Mesenchymal stem cell (in vitro differentiated cells and primary cell): Measurements from ENCODE around the gene WHRN.

ENCODE experiments used
- DNase-seq: peaks from one replicate; pipeline ENCODE4 v3.0.0-alpha.2; 2013
- H2AFZ ChIP-seq: one replicate; pipeline ENCODE4 v1.6.1; 2013; ENCODE audit warnings: low read depth, mild to moderate bottlenecking, control low read depth, inconsistent platforms, low read length, moderate library complexity
- H2AK5ac ChIP-seq: 2 replicates; pipeline ENCODE4 v1.6.1; 2013; ENCODE audit warnings: low read length, moderate library complexity, mild to moderate bottlenecking, inconsistent platforms; ENCODE audit not compliant: severe bottlenecking
- H2BK120ac ChIP-seq: one replicate; pipeline ENCODE4 v1.6.1; 2013; ENCODE audit warnings: low read depth, mild to moderate bottlenecking, inconsistent platforms, low read length, moderate library complexity
- H2BK12ac ChIP-seq, 2 experiments: one replicate each; pipeline ENCODE4 v1.6.1; 2013; ENCODE audit warnings: inconsistent platforms in 2 of 2, low read length in 2 of 2, mild to moderate bottlenecking in 2 of 2, moderate library complexity in 2 of 2, control low read depth in 1 of 2
- H2BK15ac ChIP-seq: one replicate; pipeline ENCODE4 v1.6.1; 2013; ENCODE audit warnings: mild to moderate bottlenecking, low read depth, inconsistent platforms; ENCODE audit not compliant: poor library complexity, severe bottlenecking
- H2BK5ac ChIP-seq: 2 replicates; pipeline ENCODE4 v1.6.1; 2013; ENCODE audit warnings: low read depth, mild to moderate bottlenecking, low read length, control low read depth, inconsistent platforms; ENCODE audit not compliant: poor library complexity, severe bottlenecking
- H3K14ac ChIP-seq, 2 experiments: one replicate each; pipeline ENCODE4 v1.6.1; 2013; ENCODE audit warnings: inconsistent platforms in 2 of 2, low read length in 2 of 2, control low read depth in 1 of 2, mild to moderate bottlenecking in 1 of 2, moderate library complexity in 1 of 2
- H3K18ac ChIP-seq, 2 experiments: one replicate each; pipeline ENCODE4 v1.6.1; 2013; ENCODE audit warnings: inconsistent platforms in 2 of 2, low read length in 2 of 2, control low read depth in 1 of 2, low read depth in 1 of 2, mild to moderate bottlenecking in 1 of 2
- H3K23ac ChIP-seq, 2 experiments: one replicate each; pipeline ENCODE4 v1.6.1; 2013; ENCODE audit warnings: inconsistent platforms in 2 of 2, low read length in 2 of 2, mild to moderate bottlenecking in 2 of 2, moderate library complexity in 2 of 2, control low read depth in 1 of 2
- H3K27ac ChIP-seq: 2 replicates; pipeline ENCODE4 v1.5.1; 2013; ENCODE audit warnings: mild to moderate bottlenecking, moderate library complexity, low read length, control low read depth, inconsistent platforms; ENCODE audit not compliant: poor library complexity, severe bottlenecking
- H3K27me3 ChIP-seq, 2 experiments: 2 replicates each; pipeline versions ENCODE4 v1.6.1 to v1.7.0; 2013; ENCODE audit warnings: low read length in 2 of 2, mild to moderate bottlenecking in 2 of 2, moderate library complexity in 2 of 2, control low read depth in 1 of 2, inconsistent platforms in 1 of 2; ENCODE audit not compliant: control insufficient read depth in 1 of 2, insufficient read depth in 1 of 2
- H3K36me3 ChIP-seq, 2 experiments: 2 replicates each; pipeline versions ENCODE4 v1.6.1 to v1.7.0; 2013; ENCODE audit warnings: low read length in 2 of 2, control low read depth in 1 of 2, inconsistent platforms in 1 of 2, low read depth in 1 of 2, mild to moderate bottlenecking in 1 of 2; ENCODE audit not compliant: insufficient read depth in 2 of 2, control insufficient read depth in 1 of 2
- H3K4ac ChIP-seq, 2 experiments: one replicate each; pipeline ENCODE4 v1.6.1; 2013; ENCODE audit warnings: inconsistent platforms in 2 of 2, low read length in 2 of 2, mild to moderate bottlenecking in 2 of 2, moderate library complexity in 2 of 2, control low read depth in 1 of 2, low read depth in 1 of 2
- H3K4me1 ChIP-seq: 2 replicates; pipeline ENCODE4 v1.6.1; 2013; ENCODE audit warnings: low read depth, low read length, control low read depth; ENCODE audit not compliant: control insufficient read depth, insufficient read depth
- H3K4me2 ChIP-seq: 2 replicates; pipeline ENCODE4 v1.6.1; 2013; ENCODE audit warnings: low read length, mild to moderate bottlenecking, inconsistent platforms; ENCODE audit not compliant: poor library complexity, severe bottlenecking
- H3K4me3 ChIP-seq, 2 experiments: 2 replicates each; pipeline versions ENCODE4 v1.5.1 to v1.7.0; 2013; ENCODE audit warnings: low read length in 2 of 2, mild to moderate bottlenecking in 2 of 2, control low read depth in 1 of 2, low read depth in 1 of 2; ENCODE audit not compliant: insufficient read depth in 1 of 2
- H3K79me1 ChIP-seq: replicated peaks from 2 replicates; pipeline ENCODE4 v1.6.1; 2013; ENCODE audit warnings: mild to moderate bottlenecking, control low read depth, low read length, inconsistent platforms; ENCODE audit not compliant: poor library complexity, severe bottlenecking
- H3K9ac ChIP-seq: 2 replicates; pipeline ENCODE4 v1.7.0; 2013; ENCODE audit warnings: mild to moderate bottlenecking, low read length, moderate library complexity
- H3K9me3 ChIP-seq: 2 replicates; pipeline ENCODE4 v1.7.0; 2013; ENCODE audit warnings: mild to moderate bottlenecking, low read length; ENCODE audit not compliant: control insufficient read depth
- H4K8ac ChIP-seq: one replicate; pipeline ENCODE4 v1.6.1; 2013; ENCODE audit warnings: inconsistent platforms, mild to moderate bottlenecking, low read length, moderate library complexity
- H4K91ac ChIP-seq: one replicate; pipeline ENCODE4 v1.6.1; 2013; ENCODE audit warnings: mild to moderate bottlenecking, low read length, inconsistent platforms
- WGBS: methylation state at CpG from one replicate; pipeline ENCODE4 v1.1.7; 2013; ENCODE audit warnings: mixed read lengths; 5-methylcytosine and 5-hydroxymethylcytosine counted together

The WHRN gene

GRCh38 chr9:114503522-114504340 is 1.5 kb downstream of the WHRN start:
- Histone ChIP-seq H3K4me2 (peak overlapping the region; percentile 96), H3K9ac (peak overlapping the region; percentile 92), H3K4me3 (peak overlapping the region; percentile 73 to 83), H2AK5ac (no peak overlapping the region), H3K27me3 (peaks cover 22 to 25% of the 10 kb centered on the region in 2 experiments), H3K18ac (peak overlapping the region in 1 of 2 experiments; percentile 16), H2BK120ac (no peak overlapping the region), H3K4me1 (peaks cover 20% of the 10 kb centered on the region), H4K8ac (no peak overlapping the region), H3K79me1 (peaks cover 13% of the 10 kb centered on the region), H3K23ac (no peak overlapping the region), H2BK5ac (no peak overlapping the region), H3K9me3 (no peaks in the 10 kb centered on the region), H2BK12ac (no peak overlapping the region), H4K91ac (no peak overlapping the region), H3K36me3 (no peaks in the 10 kb centered on the region), H3K14ac (no peak overlapping the region), H2AFZ (no peak overlapping the region), H3K27ac (no peak overlapping the region), H3K4ac (no peak overlapping the region), H2BK15ac (no peak overlapping the region)
- WGBS, result 71% methylated on average over 18 of the region's 18 CpGs
- DNase-seq, result no peak

GRCh38 chr9:114503009-114503408 is 2.3 kb downstream of the WHRN start:
- Histone ChIP-seq H3K9me3 (no peaks in the 10 kb centered on the region), H3K27me3 (peaks cover 15 to 18% of the 10 kb centered on the region in 2 experiments), H4K8ac (no peak overlapping the region), H3K4me3 (no peak overlapping the region), H3K23ac (no peak overlapping the region), H2BK15ac (no peak overlapping the region), H3K9ac (peak overlapping the region; percentile 92), H3K4me2 (peak overlapping the region; percentile 47), H2BK12ac (peak overlapping the region in 1 of 2 experiments; percentile 41), H3K4ac (no peak overlapping the region), H4K91ac (no peak overlapping the region), H3K14ac (no peak overlapping the region), H2BK5ac (no peak overlapping the region), H3K18ac (no peak overlapping the region), H2AK5ac (no peak overlapping the region), H3K27ac (no peak overlapping the region), H3K79me1 (peaks cover 17% of the 10 kb centered on the region), H3K4me1 (peaks cover 20% of the 10 kb centered on the region), H2BK120ac (no peak overlapping the region), H3K36me3 (no peaks in the 10 kb centered on the region), H2AFZ (no peak overlapping the region)
- DNase-seq, result no peak
- WGBS, result 72% methylated on average over 5 of the region's 7 CpGs

GRCh38 chr9:114501796-114502682 is 3.2 kb downstream of the WHRN start:
- no peak overlapping the region for H3K4ac ChIP-seq
- WGBS, result 22% methylated on average over 12 of the region's 12 CpGs
- peak overlapping the region in 1 of 2 experiments; percentile 14 for H3K4me3 ChIP-seq
- H3K36me3 ChIP-seq, result no peaks in the 10 kb centered on the region
- peak overlapping the region; percentile 22 for H3K9ac ChIP-seq
- H2BK120ac ChIP-seq, result no peak overlapping the region
- no peak overlapping the region for H2AFZ ChIP-seq
- peak; percentile 93 for DNase-seq
- peaks cover 8 to 9% of the 10 kb centered on the region in 2 experiments for H3K27me3 ChIP-seq
- peaks cover 21% of the 10 kb centered on the region for H3K79me1 ChIP-seq
- no peak overlapping the region for H2BK5ac ChIP-seq
- no peak overlapping the region for H2BK15ac ChIP-seq
- peak overlapping the region; percentile 76 for H3K4me2 ChIP-seq
- H3K23ac ChIP-seq, result no peak overlapping the region
- peak overlapping the region in 1 of 2 experiments; percentile 37 for H2BK12ac ChIP-seq
- H4K91ac ChIP-seq, result no peak overlapping the region
- no peak overlapping the region for H3K14ac ChIP-seq
- no peaks in the 10 kb centered on the region for H3K9me3 ChIP-seq
- peaks cover 20% of the 10 kb centered on the region for H3K4me1 ChIP-seq
- peak overlapping the region; percentile 35 to 61 for H3K18ac ChIP-seq
- H3K27ac ChIP-seq, result peak overlapping the region; percentile 77
- no peak overlapping the region for H2AK5ac ChIP-seq
- H4K8ac ChIP-seq, result peak overlapping the region; percentile 45
